GM20000 (cell line): ENCODE data around the gene ARSA.

ENCODE experiments used
- DNase-seq: peaks from one replicate; pipeline ENCODE4 v3.0.0; 2012; ENCODE audit warnings: low spot score
- TF ChIP-seq, protein P1 (sequence below): IDR thresholded peaks from 2 replicates; pipeline ENCODE4 v1.5.1; 2012; ENCODE audit warnings: mild to moderate bottlenecking, control low read depth; ENCODE audit errors: extremely low read depth, missing control alignments

ARSA gene

DNA sequence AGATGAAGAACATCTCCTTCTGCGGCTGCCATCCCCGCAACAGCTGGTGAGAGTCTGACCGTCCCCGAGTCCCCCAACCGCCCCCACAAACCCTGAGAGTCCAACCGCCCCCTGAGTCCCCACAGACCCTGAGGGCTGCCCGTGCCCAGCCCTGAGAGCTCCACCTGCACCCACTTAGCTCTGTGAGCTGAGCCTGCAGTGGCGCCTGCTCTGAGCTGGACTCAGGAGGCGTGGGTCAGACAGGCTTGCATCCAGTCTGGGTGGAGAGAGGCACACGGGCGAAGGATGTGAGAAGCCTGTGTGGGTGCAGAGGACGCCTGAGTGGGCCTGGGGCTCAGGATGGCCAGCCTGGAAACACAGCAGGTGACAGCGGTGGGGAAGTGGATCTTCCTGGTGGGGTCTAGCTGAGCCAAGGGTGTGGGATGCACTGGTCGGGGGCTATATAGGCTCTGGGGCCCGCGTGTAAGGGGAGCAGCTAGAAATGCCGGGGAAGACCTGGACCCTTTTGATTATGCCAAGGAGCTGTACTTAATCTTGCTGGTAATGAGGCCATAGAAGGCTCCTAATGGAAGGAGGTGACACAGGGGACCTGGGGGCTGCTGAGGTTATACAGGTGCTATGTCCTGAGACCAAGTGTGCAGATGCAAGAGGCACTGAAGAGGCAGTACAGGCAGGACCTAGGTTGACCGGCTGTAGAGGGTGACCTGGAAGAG is 20.9 kb downstream of the ARSA start:
- TF ChIP-seq, protein P1, sequence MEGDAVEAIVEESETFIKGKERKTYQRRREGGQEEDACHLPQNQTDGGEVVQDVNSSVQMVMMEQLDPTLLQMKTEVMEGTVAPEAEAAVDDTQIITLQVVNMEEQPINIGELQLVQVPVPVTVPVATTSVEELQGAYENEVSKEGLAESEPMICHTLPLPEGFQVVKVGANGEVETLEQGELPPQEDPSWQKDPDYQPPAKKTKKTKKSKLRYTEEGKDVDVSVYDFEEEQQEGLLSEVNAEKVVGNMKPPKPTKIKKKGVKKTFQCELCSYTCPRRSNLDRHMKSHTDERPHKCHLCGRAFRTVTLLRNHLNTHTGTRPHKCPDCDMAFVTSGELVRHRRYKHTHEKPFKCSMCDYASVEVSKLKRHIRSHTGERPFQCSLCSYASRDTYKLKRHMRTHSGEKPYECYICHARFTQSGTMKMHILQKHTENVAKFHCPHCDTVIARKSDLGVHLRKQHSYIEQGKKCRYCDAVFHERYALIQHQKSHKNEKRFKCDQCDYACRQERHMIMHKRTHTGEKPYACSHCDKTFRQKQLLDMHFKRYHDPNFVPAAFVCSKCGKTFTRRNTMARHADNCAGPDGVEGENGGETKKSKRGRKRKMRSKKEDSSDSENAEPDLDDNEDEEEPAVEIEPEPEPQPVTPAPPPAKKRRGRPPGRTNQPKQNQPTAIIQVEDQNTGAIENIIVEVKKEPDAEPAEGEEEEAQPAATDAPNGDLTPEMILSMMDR: no peak
- DNase-seq: no peak

GRCh38 chr22:50606165-50606945 is 21.6 kb downstream of the ARSA start:
- TF ChIP-seq, protein P1: no peak
- peak; percentile 45 for DNase-seq

DNA sequence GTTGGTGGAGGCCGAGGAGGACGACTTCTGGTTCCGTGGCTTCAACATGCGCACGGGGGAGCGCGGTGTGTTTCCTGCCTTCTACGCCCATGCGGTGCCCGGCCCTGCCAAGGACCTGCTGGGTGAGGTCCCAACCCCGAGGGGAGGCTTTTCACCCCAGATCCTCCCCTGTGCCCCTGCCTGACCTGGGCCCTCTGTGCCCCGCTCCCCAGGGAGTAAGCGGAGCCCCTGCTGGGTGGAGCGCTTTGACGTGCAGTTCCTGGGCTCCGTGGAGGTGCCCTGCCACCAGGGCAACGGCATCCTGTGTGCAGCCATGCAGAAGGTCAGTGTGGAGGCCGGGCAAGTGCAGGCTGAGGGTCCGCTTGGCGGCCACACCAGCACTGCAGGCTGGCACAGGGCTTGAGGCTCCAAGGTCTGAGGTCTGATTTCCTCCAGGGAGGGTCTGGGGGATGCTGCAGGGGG is 22.3 kb downstream of the ARSA start:
- TF ChIP-seq, protein P1: no peak
- DNase-seq: peak; percentile 33

DNA sequence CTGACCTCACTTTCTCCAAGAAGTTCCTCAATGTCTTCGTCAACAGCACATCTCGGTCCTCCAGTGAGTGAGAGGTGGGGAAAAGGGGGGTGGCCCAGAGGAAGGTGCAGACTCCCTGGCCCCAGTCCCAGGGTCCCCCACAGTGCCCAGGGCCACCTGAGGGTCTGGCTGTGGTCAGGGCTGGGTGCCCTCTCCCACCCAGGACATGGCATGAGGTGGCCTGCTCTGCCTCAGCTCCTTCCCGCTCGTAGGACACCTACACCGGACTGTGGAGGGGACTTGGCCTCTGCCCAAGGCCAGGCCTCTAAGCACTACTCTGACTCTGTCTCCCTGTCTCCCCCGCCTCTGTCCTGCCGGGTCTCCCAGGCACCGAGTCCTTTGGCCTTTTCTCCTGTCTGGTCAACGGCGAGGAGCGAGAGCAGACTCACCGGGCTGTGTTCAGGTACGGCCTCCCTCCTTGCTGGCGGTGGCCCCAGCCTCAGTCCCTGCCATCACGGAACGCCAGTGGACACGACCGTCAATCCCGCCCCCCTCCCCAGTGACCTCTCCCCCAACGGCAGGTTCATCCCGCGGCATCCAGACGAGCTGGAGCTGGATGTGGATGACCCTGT is 22.8 kb downstream of the ARSA start:
- TF ChIP-seq, protein P1: no peak
- peak; percentile 51 for DNase-seq

DNA sequence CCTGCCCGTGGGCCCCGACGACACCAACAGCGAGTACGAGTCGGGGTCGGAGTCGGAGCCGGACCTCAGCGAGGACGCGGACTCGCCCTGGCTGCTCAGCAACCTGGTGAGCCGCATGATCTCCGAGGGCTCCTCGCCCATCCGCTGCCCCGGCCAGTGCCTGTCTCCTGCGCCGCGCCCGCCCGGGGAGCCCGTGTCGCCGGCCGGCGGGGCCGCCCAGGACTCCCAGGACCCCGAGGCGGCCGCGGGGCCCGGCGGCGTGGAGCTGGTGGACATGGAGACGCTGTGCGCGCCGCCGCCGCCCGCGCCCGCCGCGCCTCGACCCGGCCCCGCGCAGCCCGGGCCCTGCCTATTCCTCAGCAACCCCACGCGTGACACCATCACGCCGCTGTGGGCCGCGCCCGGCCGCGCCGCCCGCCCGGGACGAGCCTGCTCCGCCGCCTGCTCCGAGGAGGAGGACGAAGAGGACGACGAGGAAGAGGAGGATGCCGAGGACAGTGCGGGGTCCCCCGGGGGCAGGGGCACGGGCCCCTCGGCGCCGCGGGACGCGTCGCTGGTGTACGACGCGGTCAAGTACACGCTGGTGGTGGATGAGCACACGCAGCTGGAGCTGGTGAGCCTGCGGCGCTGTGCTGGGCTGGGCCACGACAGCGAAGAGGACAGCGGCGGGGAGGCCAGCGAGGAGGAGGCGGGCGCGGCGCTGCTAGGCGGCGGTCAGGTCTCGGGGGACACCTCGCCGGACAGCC is 23.5 kb downstream of the ARSA start:
- TF ChIP-seq, protein P1: no peak
- peak; percentile 36 for DNase-seq

- DNase-seq: peak; percentile 44
- TF ChIP-seq, protein P1: no peak
Observed at GRCh38 chr22:50603511-50604255, 24.3 kb downstream of the ARSA start.
